Prostate gland (tissue), 2 donors: ENCODE results near the gene PGF. TPM values are rescaled to one million over a fixed set of nuclear protein-coding genes. Genes with fewer than 3 reads are reported as not detected.

Experiments
- DNase-seq: peaks from one replicate; pipeline ENCODE4 v3.0.0-alpha.2; 2019; ENCODE audit warnings: low spot score
- H3K27ac ChIP-seq, 2 donors: fragments of 200-600 bp; sonication (generic); 2 replicates each; pipeline ENCODE4 v1.5.1; 2017 to 2019
- H3K27me3 ChIP-seq: fragments of 200-600 bp; sonication (generic); replicated peaks from 2 replicates; pipeline ENCODE4 v1.5.1; 2019; ENCODE audit not compliant: insufficient read depth
- H3K36me3 ChIP-seq, 2 donors: fragments of 200-600 bp; sonication (generic); 1 replicate in 1 of 2; 2 replicates in 1 of 2; pipeline versions ENCODE4 v1.5.1 to v1.8.1; 2017 to 2019
- H3K4me1 ChIP-seq: fragments of 200-600 bp; sonication (generic); replicated peaks from 2 replicates; pipeline ENCODE4 v1.5.1; 2019
- H3K4me3 ChIP-seq, 2 donors: fragments of 200-600 bp; sonication (generic); 2 replicates each; pipeline ENCODE4 v1.5.1; 2017 to 2019
- H3K9me3 ChIP-seq: fragments of 200-600 bp; sonication (generic); 2 replicates; pipeline ENCODE4 v1.5.1; 2017
- POLR2A ChIP-seq: fragments of 450-650 bp; IDR thresholded peaks from one replicate; pipeline ENCODE4 v1.6.1; 2016; ENCODE audit warnings: antibody characterized with exemption, mild to moderate bottlenecking
- POLR2AphosphoS5 ChIP-seq: sonication (generic); formaldehyde crosslinking; IDR thresholded peaks from one replicate; pipeline ENCODE4 v1.6.1; 2017; ENCODE audit warnings: antibody characterized with exemption
- WGBS: methylation state at CpG from one replicate; pipeline ENCODE4 v1.1.5; 2018; 5-methylcytosine and 5-hydroxymethylcytosine counted together
- intact Hi-C: fragments of 100-400 bp; cut with DNase I; formaldehyde crosslinking; loops from one replicate; pipeline ENCODE4 v1.14.2; 2022
- total RNA-seq, 2 donors: library from RNA; depleted of rRNA; stranded (reverse); fragments of >200 nt; gene quantifications; one replicate each; pipeline ENCODE4 v1.1.0, GENCODE V29; 2016
- TF ChIP-seq, protein P1 (sequence below), 4 experiments: fragments of 200-600 bp in 2 of 4; fragments of 450-650 bp in 2 of 4; sonication (generic) in 2 of 4; IDR thresholded peaks; 1 replicate in 3 of 4; 2 replicates in 1 of 4; pipeline ENCODE4 v1.5.1; 2016 to 2019; ENCODE audit warnings: antibody characterized with exemption in 4 of 4, mild to moderate bottlenecking in 2 of 4, moderate library complexity in 2 of 4

Gene PGF
- total RNA-seq, 2 donors from 2014 or later, result 7.9 to 16.2 TPM

DNA sequence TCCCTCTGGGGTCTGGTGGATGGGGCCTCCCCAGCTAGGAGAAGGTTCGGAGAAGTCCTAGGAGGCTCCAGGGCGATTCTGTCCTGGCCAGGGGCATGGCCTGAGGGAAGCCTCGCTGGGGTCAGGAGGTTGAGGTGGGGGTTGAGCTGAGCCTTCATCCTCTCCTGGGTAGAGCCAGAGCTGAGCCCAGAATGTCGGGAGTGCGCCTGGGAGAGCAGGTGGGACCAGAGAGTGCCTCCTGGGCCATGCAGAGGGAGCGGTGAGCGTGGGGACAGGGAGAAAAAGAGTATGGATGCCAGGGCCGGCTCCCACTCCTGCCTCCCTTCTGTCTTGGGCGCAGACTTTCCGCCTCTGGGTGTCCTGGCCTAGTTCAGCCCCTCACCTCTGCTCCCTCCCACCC, 45.5 kb downstream of the PGF start:
- Histone ChIP-seq H3K4me1 (no peaks in the 10 kb centered on the region), H3K36me3 (no peaks in the 10 kb centered on the region), H3K27ac (no peak overlapping the region), H3K4me3 (no peak overlapping the region), H3K9me3 (no peaks in the 10 kb centered on the region), H3K27me3 (no peaks in the 10 kb centered on the region)
- no peak for DNase-seq
- intact Hi-C loops, result no loop called here
- 92% methylated on average over 10 of the region's 10 CpGs for WGBS
- no peak for TF ChIP-seq POLR2A
- no peak for TF ChIP-seq POLR2AphosphoS5
- TF ChIP-seq, protein P1, sequence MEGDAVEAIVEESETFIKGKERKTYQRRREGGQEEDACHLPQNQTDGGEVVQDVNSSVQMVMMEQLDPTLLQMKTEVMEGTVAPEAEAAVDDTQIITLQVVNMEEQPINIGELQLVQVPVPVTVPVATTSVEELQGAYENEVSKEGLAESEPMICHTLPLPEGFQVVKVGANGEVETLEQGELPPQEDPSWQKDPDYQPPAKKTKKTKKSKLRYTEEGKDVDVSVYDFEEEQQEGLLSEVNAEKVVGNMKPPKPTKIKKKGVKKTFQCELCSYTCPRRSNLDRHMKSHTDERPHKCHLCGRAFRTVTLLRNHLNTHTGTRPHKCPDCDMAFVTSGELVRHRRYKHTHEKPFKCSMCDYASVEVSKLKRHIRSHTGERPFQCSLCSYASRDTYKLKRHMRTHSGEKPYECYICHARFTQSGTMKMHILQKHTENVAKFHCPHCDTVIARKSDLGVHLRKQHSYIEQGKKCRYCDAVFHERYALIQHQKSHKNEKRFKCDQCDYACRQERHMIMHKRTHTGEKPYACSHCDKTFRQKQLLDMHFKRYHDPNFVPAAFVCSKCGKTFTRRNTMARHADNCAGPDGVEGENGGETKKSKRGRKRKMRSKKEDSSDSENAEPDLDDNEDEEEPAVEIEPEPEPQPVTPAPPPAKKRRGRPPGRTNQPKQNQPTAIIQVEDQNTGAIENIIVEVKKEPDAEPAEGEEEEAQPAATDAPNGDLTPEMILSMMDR (IDR thresholded peaks at IDR 0.05), result no peak

DNA sequence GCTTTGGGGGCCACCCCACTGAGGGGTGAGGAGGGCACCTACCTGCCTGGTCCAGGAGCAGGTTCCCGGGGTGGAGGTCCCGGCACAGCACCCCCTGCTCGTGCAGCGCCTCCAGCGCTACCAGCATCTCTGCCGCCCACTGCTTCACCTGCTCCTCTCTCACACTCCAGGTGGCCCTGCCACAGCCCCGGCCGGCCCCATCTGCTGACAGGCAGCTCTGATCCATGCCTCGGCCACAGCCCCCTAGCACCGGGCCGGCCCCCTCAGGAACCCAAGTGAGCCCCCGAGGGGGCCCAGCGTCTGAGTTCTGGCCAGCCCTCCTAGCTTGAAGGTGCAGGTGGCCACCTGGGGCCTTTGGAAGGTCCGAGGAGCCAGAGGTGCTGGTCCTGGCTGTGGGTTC, 45.9 kb downstream of the PGF start:
- H3K4me3 ChIP-seq, result no peak overlapping the region
- no peaks in the 10 kb centered on the region for H3K9me3 ChIP-seq
- no peak for TF ChIP-seq POLR2A
- TF ChIP-seq, protein P1 (IDR thresholded peaks at IDR 0.05), result no peak
- TF ChIP-seq POLR2AphosphoS5, result no peak
- intact Hi-C loops, result no loop called here
- no peak for DNase-seq
- WGBS, result 88% methylated on average over 14 of the region's 14 CpGs
- H3K4me1 ChIP-seq, result no peaks in the 10 kb centered on the region
- H3K36me3 ChIP-seq, result no peaks in the 10 kb centered on the region
- H3K27ac ChIP-seq, result no peak overlapping the region
- no peaks in the 10 kb centered on the region for H3K27me3 ChIP-seq

DNA sequence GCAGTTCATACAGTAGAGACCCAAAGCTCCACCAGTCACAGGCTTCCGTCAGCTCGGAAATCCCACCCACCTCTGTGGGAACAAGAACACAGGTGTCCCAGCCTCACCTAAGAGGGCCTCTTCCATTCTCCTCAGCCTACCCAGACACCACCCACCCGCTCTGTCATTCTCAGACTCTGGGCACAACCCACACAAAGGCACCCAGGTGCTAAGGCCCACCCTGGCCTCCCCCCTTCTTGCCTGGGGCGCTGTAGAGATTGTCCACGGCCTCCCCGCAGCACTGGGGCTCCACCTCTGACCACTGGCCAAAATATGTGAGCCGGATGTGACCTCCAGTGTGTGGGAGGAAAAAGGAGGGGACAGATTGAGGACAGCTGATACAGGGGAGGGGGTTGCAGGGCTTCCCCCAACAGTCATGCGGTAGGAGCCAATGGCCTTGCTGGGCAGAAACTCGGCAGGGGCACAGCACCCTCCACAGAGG, 46.5 kb downstream of the PGF start:
- TF ChIP-seq POLR2AphosphoS5, result no peak
- TF ChIP-seq, protein P1 (IDR thresholded peaks at IDR 0.05), result no peak
- no peak for TF ChIP-seq POLR2A
- H3K27ac ChIP-seq, result no peak overlapping the region
- H3K4me3 ChIP-seq, result no peak overlapping the region
- WGBS, result 86% methylated on average over 9 of the region's 9 CpGs
- intact Hi-C loops, result no loop called here
- no peaks in the 10 kb centered on the region for H3K4me1 ChIP-seq
- H3K9me3 ChIP-seq, result no peaks in the 10 kb centered on the region
- H3K27me3 ChIP-seq, result no peaks in the 10 kb centered on the region
- DNase-seq, result no peak
- no peaks in the 10 kb centered on the region for H3K36me3 ChIP-seq

DNA sequence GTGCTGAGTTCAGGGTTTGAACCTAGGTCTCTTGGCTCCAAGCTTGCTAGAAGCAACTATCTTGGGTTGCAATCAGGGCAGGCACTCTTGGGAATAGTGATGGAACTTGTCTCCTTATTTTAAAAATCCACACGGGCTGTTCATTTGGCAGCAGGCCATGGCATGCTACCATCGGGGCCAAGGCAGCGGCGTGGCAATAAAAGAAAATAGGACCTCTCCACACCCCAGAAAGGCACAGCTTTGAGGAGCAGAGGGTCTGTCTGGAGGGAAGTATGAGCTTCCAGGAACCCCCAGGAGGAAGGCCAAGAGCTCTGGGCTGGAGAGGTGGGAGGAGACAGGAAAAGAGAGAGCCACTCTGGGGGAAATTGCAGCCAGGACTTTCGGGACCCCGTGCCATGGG, 47.7 kb downstream of the PGF start:
- DNase-seq, result no peak
- H3K27ac ChIP-seq, result no peak overlapping the region
- no peak overlapping the region for H3K4me3 ChIP-seq
- intact Hi-C loops, result no loop called here
- H3K4me1 ChIP-seq, result no peaks in the 10 kb centered on the region
- H3K9me3 ChIP-seq, result no peaks in the 10 kb centered on the region
- TF ChIP-seq, protein P1 (IDR thresholded peaks at IDR 0.05), result no peak
- TF ChIP-seq POLR2A, result no peak
- no peak for TF ChIP-seq POLR2AphosphoS5
- peaks cover 0 to 2% of the 10 kb centered on the region in 2 donors for H3K36me3 ChIP-seq
- H3K27me3 ChIP-seq, result no peaks in the 10 kb centered on the region
- WGBS, result 25% methylated on average over 6 of the region's 6 CpGs

DNA sequence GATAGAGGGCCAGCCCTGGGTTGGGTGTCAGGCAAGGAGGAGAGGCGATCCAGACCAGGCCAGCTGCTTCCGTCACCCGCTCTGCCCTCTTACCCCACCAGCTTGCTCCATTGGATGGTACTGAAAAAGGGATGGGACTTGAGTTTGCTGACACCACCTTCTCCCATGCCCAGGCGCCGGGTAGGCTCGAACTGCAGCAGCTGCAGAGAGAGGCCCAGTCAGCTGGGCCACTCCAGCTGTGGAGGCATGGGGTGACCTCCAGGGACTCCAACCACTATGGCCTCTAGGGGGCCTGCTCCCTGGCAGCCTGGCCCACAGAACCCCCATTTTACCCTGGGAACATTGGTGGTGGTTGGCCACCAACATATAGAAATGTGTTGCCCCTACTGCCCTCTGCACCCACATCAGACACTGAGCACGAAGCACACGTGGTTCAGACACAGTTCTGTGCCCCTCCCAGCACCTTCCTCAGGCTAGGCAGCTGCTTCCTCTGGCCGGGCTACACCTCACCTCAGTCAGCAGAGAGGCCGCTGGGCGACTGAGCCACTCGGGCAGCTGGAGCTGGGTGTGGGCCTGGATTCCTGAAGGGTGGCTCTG, 48.4 kb downstream of the PGF start:
- Histone ChIP-seq H3K4me1 (no peaks in the 10 kb centered on the region), H3K36me3 (peaks cover 0 to 5% of the 10 kb centered on the region in 2 donors), H3K9me3 (no peaks in the 10 kb centered on the region), H3K4me3 (no peak overlapping the region), H3K27me3 (no peaks in the 10 kb centered on the region), H3K27ac (no peak overlapping the region)
- TF ChIP-seq, protein P1 (IDR thresholded peaks at IDR 0.05), result no peak
- TF ChIP-seq POLR2A, result no peak
- no peak for TF ChIP-seq POLR2AphosphoS5
- intact Hi-C loops, result no loop called here
- 81% methylated on average over 12 of the region's 12 CpGs for WGBS
- DNase-seq, result no peak
